Activated CD4-positive, alpha-beta T cell treated with anti-CD3 and anti-CD28 coated beads for 36 hours (primary cell): Measurements from ENCODE around the gene ZNF622. TPM values are rescaled to one million over a fixed set of nuclear protein-coding genes. Genes with fewer than 3 reads are reported as not detected.
"Not testable (repeated sequence)": the region's sequence is repeated elsewhere in the genome, so short reads cannot be mapped to it uniquely, and the experiment has no call there.

Source experiments
- ATAC-seq: fragments of 200-7000 bp; cut with Tn5 transposase; one replicate; pipeline ENCODE4 v1.10.0; 2021; ENCODE audit warnings: mild to moderate bottlenecking, moderate library complexity
- CTCF ChIA-PET: fragments of 350-600 bp; sonication (Branson Sonifier 250); formaldehyde crosslinking; loops from one replicate; lab custom pipeline; 2021; ENCODE audit warnings: antibody characterized with exemption; lab: Charles Lee
- POLR2A ChIA-PET: fragments of 350-600 bp; sonication (Branson Sonifier 250); formaldehyde crosslinking; loops from one replicate; lab custom pipeline; 2021; ENCODE audit warnings: antibody characterized with exemption, inconsistent platforms; lab: Charles Lee
- DNase-seq: peaks from one replicate; pipeline ENCODE4 v3.0.0-alpha.2; 2020
- H3K27ac Mint-ChIP-seq: one replicate; pipeline ENCODE4 v1.8.0; 2021; ENCODE audit warnings: mixed read lengths
- H3K27me3 Mint-ChIP-seq: one replicate; pipeline ENCODE4 v1.8.0; 2021; ENCODE audit warnings: mixed read lengths
- H3K36me3 Mint-ChIP-seq: one replicate; pipeline ENCODE4 v1.8.0; 2021; ENCODE audit warnings: low read depth, mixed read lengths
- H3K4me1 Mint-ChIP-seq: one replicate; pipeline ENCODE4 v1.8.0; 2021; ENCODE audit warnings: mixed read lengths
- H3K4me3 Mint-ChIP-seq: one replicate; pipeline ENCODE4 v1.8.0; 2021; ENCODE audit warnings: mild to moderate bottlenecking, moderate library complexity, mixed read lengths
- H3K9me3 Mint-ChIP-seq: one replicate; pipeline ENCODE4 v1.8.0; 2021; ENCODE audit warnings: low read depth, mixed read lengths
- intact Hi-C, 2 experiments: fragments of 100-400 bp; cut with DNase I in 1 of 2; cut with micrococcal nuclease in 1 of 2; formaldehyde crosslinking; loops; one replicate each; pipeline versions ENCODE4 v1.14.2 to v1.15.1; 2022 to 2024; cut with DNase I, micrococcal nuclease
- total RNA-seq, 2 experiments: library from RNA; stranded (reverse); gene quantifications; one replicate each; pipeline ENCODE4 v1.2.3, GENCODE V29; 2021

ZNF622 gene
- total RNA-seq, 2 experiments from 2014 or later: 30.9 to 36.3 TPM

DNA sequence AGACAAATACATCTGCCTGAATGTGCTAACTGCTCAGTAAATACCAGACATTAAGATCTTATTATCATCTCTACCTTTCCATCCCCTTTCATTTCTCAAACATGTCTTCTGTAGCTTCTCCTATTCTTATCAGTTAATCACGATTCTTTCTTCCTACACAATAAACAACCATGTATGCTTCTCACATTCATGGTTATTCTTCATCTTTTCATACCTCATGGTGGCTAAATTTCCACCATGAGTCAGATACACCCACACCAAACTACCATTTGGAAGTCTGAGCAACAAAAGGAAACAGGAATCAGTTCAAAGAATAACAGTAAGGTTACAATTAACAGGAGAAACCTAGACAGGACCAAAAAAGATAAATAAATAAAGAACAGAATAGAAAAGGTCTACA, 7.7 kb downstream of the ZNF622 start:
- Mint-ChIP-seq H3K4me3 (peak overlapping the region; percentile 5), H3K36me3 (peaks cover 63% of the 10 kb centered on the region), H3K27ac (peak overlapping the region; percentile 77), H3K9me3 (no peaks in the 10 kb centered on the region), H3K4me1 (peaks cover 68% of the 10 kb centered on the region), H3K27me3 (no peaks in the 10 kb centered on the region)
- intact Hi-C loops: loop anchor here in 1 of 2 experiments (10.0 kb wide), 1 partner anchor 1873 kb away; the partner anchor contains the start of gene OTULINL
- CTCF ChIA-PET: interaction anchor here (0.6 to 4.3 kb wide), 7 partner anchors 11 to 1089 kb away, joined by 3 to 37 read pairs (median 13); no protein-coding TSS in a partner anchor
- peak; percentile 37 for ATAC-seq
- POLR2A ChIA-PET: interaction anchor here (0.6 kb wide), 2 partner anchors 8 to 151 kb away, joined by 4 to 5 read pairs; no protein-coding TSS in a partner anchor
- DNase-seq: peak; percentile 17

DNA sequence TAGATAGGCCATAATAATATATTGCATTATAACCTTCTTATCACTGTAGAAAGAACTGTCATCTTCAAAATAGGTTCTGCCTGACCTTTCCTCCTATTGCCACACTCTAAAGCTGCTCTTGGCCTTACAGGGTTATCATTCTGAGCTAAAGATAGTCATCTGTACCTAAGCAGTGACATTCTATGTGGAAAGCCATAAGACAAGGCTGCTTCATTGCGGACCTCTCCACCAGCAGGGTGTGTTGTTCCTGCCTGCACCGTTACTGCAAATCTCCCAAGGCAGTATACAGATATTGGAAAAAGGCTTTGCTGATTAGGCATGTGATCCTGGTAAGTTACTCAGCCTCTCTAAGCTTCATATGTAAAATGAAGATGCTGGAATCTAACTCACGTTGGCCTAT, 8.1 kb downstream of the ZNF622 start:
- peak overlapping the region; percentile 77 for H3K27ac Mint-ChIP-seq
- H3K27me3 Mint-ChIP-seq: no peaks in the 10 kb centered on the region
- no peak for DNase-seq
- peak; percentile 3 for ATAC-seq
- H3K4me3 Mint-ChIP-seq: no peak overlapping the region
- CTCF ChIA-PET: interaction anchor here (0.6 to 4.3 kb wide), 9 partner anchors 10 to 1089 kb away, joined by 3 to 37 read pairs (median 8); no protein-coding TSS in a partner anchor
- intact Hi-C loops: loop anchor here in 1 of 2 experiments (10.0 kb wide), 1 partner anchor 1873 kb away; the partner anchor contains the start of gene OTULINL
- H3K36me3 Mint-ChIP-seq: peaks cover 62% of the 10 kb centered on the region
- POLR2A ChIA-PET: no interaction called here
- peaks cover 64% of the 10 kb centered on the region for H3K4me1 Mint-ChIP-seq
- H3K9me3 Mint-ChIP-seq: no peaks in the 10 kb centered on the region

DNA sequence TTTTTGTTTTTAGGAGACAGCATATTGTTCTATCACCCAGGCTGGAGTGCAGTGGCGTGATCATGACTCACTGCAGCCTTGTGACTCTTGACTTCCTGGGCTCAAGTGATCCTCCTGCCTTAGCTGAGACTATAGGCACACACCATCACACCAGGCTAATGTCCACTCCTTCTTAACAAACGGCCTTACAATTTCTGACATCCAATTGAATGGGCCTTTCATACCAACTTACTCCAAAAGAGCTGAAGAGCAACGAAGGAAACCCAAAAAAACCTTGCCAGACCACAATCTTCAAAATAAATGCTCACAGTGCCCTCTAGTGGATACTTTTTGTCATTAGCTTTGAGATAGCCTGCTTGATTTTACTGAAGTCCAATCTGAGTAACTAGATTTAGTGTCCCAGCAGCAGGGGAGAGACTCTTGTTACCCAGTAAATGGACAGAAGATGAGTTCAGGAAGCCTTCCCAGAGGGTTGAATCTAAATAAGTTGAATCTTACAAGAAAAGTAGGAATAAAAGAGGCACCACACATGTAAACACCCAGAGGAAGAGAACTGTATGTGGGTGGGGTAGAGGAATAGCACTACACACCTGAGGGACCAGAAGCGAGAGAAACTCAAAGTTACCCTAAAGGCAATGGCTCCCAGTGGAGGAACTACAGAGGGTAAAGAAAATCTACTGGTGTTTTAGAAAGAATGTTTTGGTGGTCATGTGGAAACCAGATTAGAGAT, 9.3 kb downstream of the ZNF622 start:
- ChIA-PET POLR2A (no interaction called here), CTCF (interaction anchor here (0.7 to 4.3 kb wide), 24 partner anchors 9 to 478 kb away, joined by 3 to 37 read pairs (median 4); partner anchors contain the start of gene ZNF622)
- Mint-ChIP-seq H3K4me3 (peak overlapping the region; percentile 34), H3K9me3 (no peaks in the 10 kb centered on the region), H3K27ac (peak overlapping the region; percentile 79), H3K4me1 (peaks cover 52% of the 10 kb centered on the region), H3K36me3 (peaks cover 51% of the 10 kb centered on the region), H3K27me3 (no peaks in the 10 kb centered on the region)
- intact Hi-C loops: loop anchor here (1.0 to 10.0 kb wide), 3 partner anchors 9 to 1871 kb away; partner anchors contain the start of genes OTULINL (in 1 of the 2) and ZNF622 (in 1 of the 2)
- peak; percentile 89 for ATAC-seq
- peak; percentile 61 for DNase-seq

DNA sequence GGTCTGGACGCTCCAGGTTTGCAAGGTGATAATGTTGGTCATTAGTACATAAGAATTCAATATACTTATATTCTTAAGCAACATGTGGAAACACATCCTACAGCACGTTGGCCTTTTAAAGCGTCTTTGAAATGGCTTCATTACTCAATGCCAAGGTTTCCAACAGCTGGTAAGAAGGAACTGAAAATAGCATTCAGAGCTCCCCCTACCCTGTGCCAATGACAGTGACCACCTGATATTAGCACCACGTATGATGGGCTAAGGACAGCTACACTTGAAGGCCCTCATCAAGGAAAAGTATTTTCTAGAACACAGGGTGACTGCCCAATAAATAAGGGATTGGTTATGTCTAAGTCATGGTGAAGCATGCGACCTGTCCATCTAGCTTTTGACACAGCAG, 9.9 kb downstream of the ZNF622 start:
- ChIA-PET CTCF (interaction anchor here (0.7 to 4.3 kb wide), 21 partner anchors 9 to 295 kb away, joined by 3 to 37 read pairs (median 4); partner anchors contain the start of gene ZNF622), POLR2A (no interaction called here)
- intact Hi-C loops: loop anchor here (1.0 to 10.0 kb wide), 3 partner anchors 10 to 1871 kb away; partner anchors contain the start of genes OTULINL (in 1 of the 2) and ZNF622 (in 1 of the 2)
- DNase-seq (no peak), ATAC-seq (no peak)
- H3K27ac Mint-ChIP-seq: peak overlapping the region; percentile 79
- no peaks in the 10 kb centered on the region for H3K9me3 Mint-ChIP-seq
- no peaks in the 10 kb centered on the region for H3K27me3 Mint-ChIP-seq
- peak overlapping the region; percentile 34 for H3K4me3 Mint-ChIP-seq
- peaks cover 47% of the 10 kb centered on the region for H3K36me3 Mint-ChIP-seq
- peaks cover 46% of the 10 kb centered on the region for H3K4me1 Mint-ChIP-seq

DNA sequence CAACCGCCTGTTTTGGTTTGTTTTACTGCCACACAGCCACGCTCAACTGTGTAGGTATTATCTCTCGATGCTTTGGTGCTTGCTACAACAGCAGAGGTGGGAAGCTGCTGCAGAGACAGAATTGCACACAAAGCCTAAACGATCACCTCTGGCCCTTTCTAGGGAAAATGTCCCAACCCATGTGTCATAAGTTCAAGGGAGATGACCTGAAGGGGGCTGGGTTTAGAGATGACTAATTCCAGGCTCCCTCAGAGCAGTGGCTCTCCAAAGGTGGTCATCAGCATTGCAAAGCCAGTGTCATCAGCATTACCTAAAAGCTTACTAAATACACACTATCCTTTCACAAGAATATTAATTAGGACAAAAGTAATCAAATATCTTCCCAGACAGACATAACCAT, 10.9 kb downstream of the ZNF622 start:
- POLR2A ChIA-PET: no interaction called here
- CTCF ChIA-PET: interaction anchor here (0.5 to 2.4 kb wide), 8 partner anchors 10 to 289 kb away, joined by 3 to 11 read pairs (median 3); no protein-coding TSS in a partner anchor
- H3K4me1 Mint-ChIP-seq: peaks cover 38% of the 10 kb centered on the region
- H3K36me3 Mint-ChIP-seq: peaks cover 48% of the 10 kb centered on the region
- no peaks in the 10 kb centered on the region for H3K9me3 Mint-ChIP-seq
- H3K4me3 Mint-ChIP-seq: no peak overlapping the region
- DNase-seq (no peak), ATAC-seq (no peak)
- no peak overlapping the region for H3K27ac Mint-ChIP-seq
- intact Hi-C loops: loop anchor here in 1 of 2 experiments (10.0 kb wide), 1 partner anchor 1870 kb away; the partner anchor contains the start of gene OTULINL
- no peaks in the 10 kb centered on the region for H3K27me3 Mint-ChIP-seq

DNA sequence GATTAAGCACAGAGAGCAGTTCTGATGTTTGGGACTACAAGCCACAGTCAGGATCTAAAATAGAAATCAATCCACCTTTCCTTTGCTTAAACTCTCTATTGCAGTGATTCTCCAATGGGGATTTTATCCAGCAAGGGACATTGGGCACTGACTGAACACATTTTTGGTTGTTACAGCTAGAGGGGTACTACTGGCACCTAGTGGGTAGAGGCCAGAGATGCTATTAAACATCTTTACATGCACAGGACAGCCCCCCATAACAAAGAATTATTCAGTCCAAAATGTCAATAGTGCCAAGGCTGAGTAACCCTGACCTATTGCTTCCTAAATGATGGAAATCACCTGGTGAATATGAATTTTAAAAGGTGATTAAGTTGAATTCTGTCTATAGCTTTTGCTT, 12.0 kb downstream of the ZNF622 start:
- CTCF ChIA-PET: interaction anchor here (0.7 to 1.4 kb wide), 2 partner anchors 9 to 1574 kb away, joined by 3 read pairs; no protein-coding TSS in a partner anchor
- peaks cover 31% of the 10 kb centered on the region for H3K4me1 Mint-ChIP-seq

DNA sequence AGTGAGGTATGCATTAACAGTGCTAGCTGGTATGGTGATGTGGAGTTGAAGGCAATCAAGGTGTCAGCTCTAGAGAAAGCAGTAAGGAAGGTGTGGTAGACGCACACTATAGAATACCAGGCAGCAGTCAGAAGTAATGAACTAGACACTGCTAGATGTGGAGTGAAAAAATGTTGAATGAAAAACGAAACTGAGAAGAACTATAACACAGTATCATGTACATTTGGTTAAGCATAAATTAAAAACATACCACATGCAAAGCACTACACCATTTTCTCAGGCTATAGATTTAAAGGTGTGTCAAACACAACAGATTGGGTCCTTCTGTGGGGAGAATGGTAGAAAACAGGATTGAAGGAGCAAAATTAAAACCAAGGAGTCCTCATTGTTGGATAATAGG, 15.4 kb downstream of the ZNF622 start:
- intact Hi-C loops: loop anchor here in 1 of 2 experiments (10.0 kb wide), 1 partner anchor 1865 kb away; the partner anchor contains the start of gene OTULINL
- H3K27ac Mint-ChIP-seq: no peak overlapping the region

More for the DNA sequence above, 12.0 kb downstream of the ZNF622 start:
- Mint-ChIP-seq H3K27ac (no peak overlapping the region), H3K9me3 (no peaks in the 10 kb centered on the region), H3K4me3 (no peak overlapping the region), H3K36me3 (peaks cover 50% of the 10 kb centered on the region), H3K27me3 (no peaks in the 10 kb centered on the region)
- no peak for ATAC-seq
- POLR2A ChIA-PET: no interaction called here
- intact Hi-C loops: loop anchor here in 1 of 2 experiments (10.0 kb wide), 1 partner anchor 1869 kb away; the partner anchor contains the start of gene OTULINL
- DNase-seq: no peak

DNA sequence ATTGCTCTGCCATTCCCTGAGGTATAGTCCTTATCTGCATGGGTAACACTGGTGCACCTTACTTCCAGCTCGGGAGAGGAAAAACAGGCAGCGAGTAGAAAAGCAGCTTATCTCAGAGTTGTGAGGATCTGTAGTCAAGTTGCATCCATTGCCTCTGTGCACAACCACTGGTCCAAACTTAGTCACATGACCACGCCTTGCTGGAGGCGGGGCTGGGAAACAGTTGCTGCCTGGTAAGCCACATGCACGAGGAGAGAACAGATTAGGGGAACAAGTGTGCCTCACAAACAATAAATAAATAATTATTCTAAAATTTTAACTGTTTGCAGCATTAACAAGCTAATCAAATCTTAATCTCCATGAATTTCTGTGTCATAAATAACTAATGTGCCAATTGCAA, 18.6 kb downstream of the ZNF622 start:
- CTCF ChIA-PET: interaction anchor here (0.8 to 2.0 kb wide), 2 partner anchors 9 to 285 kb away, joined by 3 to 13 read pairs; no protein-coding TSS in a partner anchor
- POLR2A ChIA-PET: no interaction called here
- H3K36me3 Mint-ChIP-seq: peaks cover 29% of the 10 kb centered on the region
- no peaks in the 10 kb centered on the region for H3K9me3 Mint-ChIP-seq
- peak; percentile 21 for DNase-seq
- no peak for ATAC-seq
- H3K4me1 Mint-ChIP-seq: no peaks in the 10 kb centered on the region
- H3K27me3 Mint-ChIP-seq: no peaks in the 10 kb centered on the region
- H3K27ac Mint-ChIP-seq: no peak overlapping the region
- intact Hi-C loops: no loop called here
- no peak overlapping the region for H3K4me3 Mint-ChIP-seq

More for the DNA sequence above, 15.4 kb downstream of the ZNF622 start:
- peaks cover 7% of the 10 kb centered on the region for H3K4me1 Mint-ChIP-seq
- no peak for DNase-seq
- H3K27me3 Mint-ChIP-seq: no peaks in the 10 kb centered on the region
- H3K9me3 Mint-ChIP-seq: no peaks in the 10 kb centered on the region
- no peak for ATAC-seq
- ChIA-PET CTCF (interaction anchor here (0.5 to 1.2 kb wide), 2 partner anchors 13 to 371 kb away, joined by 3 read pairs; no protein-coding TSS in a partner anchor), POLR2A (no interaction called here)
- no peak overlapping the region for H3K4me3 Mint-ChIP-seq
- peaks cover 41% of the 10 kb centered on the region for H3K36me3 Mint-ChIP-seq

DNA sequence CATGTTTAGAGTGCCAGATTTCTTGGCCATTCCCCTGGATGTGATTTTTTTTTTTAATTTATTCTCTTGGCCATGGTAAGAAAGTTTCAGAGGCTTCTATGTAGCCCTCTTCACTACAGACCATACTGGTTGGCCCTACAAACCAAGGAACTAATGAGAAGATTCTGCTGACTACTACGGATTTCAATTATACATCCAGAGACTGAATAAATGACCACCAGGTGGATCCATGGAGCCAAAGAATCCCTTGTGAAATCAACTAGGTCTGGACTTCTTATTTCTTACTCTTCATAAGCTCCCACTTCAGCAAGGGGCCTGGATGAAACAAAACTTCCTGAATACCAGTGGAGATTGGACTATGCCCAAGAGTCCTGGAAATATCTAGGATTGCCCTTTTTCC, 27.6 kb downstream of the ZNF622 start:
- Mint-ChIP-seq H3K4me1 (no peaks in the 10 kb centered on the region), H3K36me3 (no peaks in the 10 kb centered on the region), H3K27ac (no peak overlapping the region), H3K27me3 (no peaks in the 10 kb centered on the region), H3K9me3 (no peaks in the 10 kb centered on the region), H3K4me3 (no peak overlapping the region)
- ChIA-PET CTCF (interaction anchor here (0.6 to 1.4 kb wide), 3 partner anchors 11 to 220 kb away, joined by 3 to 4 read pairs (median 3); no protein-coding TSS in a partner anchor), POLR2A (no interaction called here)
- ATAC-seq (no peak), DNase-seq (no peak)
- intact Hi-C loops: no loop called here

DNA sequence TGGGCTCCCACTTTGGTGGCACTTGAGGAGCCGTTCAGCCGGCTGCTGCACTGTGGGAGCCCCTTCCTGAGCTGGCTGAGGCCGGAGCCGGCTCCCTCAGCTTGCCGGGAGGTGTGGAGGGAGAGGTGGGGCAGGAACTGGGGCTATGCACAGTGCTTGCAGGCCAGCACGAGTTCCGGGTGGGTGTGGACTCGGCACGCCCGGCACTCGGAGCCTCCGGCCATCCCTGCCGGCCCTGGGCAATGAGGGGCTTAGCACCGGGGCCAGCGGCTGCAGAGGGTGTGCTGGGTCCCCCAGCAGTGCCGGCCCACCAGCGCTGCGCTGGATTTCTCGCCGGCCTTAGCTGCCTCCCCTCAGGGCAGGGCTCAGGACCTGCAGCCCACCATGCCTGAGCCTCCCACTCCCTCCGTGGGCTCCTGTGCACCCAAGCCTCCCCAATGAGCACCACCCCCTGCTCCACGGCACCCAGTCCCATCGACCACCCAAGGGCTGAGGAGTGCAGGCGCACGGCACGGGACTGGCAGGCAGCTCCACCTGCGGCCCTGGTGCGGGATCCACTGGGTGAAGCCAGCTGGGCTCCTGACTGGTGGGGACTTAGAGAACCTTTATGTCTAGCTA, 29.4 kb downstream of the ZNF622 start:
- CTCF ChIA-PET: interaction anchor here (0.6 kb wide), 1 partner anchor 108 kb away, joined by 3 read pairs; no protein-coding TSS in a partner anchor
- intact Hi-C loops, H3K4me1 Mint-ChIP-seq: not testable (repeated sequence)

DNA sequence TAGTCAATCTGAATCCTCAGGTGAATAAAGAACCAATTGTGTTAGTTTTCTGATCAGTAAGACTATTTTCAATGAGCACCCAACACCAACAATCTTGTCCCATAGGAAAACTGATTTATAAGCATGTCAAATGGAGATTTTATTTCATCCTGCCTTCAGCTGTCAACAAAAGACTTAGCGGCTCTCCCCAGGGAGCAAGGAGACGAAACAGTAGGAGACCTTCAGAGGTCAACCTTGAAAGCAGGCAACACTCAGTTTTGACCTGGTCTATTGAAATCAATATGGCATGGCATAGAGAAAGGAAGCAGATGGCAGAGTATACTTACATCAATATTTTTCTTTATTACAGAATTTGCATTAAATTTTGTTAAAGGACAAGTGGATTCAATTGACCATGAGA, 34.1 kb downstream of the ZNF622 start:
- POLR2A ChIA-PET: no interaction called here
- no peak overlapping the region for H3K27ac Mint-ChIP-seq
- ATAC-seq (no peak), DNase-seq (no peak)
- intact Hi-C loops: no loop called here
- no peaks in the 10 kb centered on the region for H3K27me3 Mint-ChIP-seq
- H3K4me1 Mint-ChIP-seq: no peaks in the 10 kb centered on the region
- H3K9me3 Mint-ChIP-seq: no peaks in the 10 kb centered on the region
- H3K4me3 Mint-ChIP-seq: no peak overlapping the region
- no peaks in the 10 kb centered on the region for H3K36me3 Mint-ChIP-seq
- CTCF ChIA-PET: no interaction called here

More for the DNA sequence above, 29.4 kb downstream of the ZNF622 start:
- ATAC-seq, H3K4me3 Mint-ChIP-seq, H3K9me3 Mint-ChIP-seq, H3K27ac Mint-ChIP-seq, DNase-seq, H3K27me3 Mint-ChIP-seq, POLR2A ChIA-PET, H3K36me3 Mint-ChIP-seq: not testable (repeated sequence)
